Kidney glomerular epithelial cell (primary cell): ENCODE measurements around the gene DALRD3.

Experiments used
- DNase-seq: peaks from one replicate; lab custom pipeline; 2025; lab: John Stamatoyannopoulos, UW

The DALRD3 gene

DNA sequence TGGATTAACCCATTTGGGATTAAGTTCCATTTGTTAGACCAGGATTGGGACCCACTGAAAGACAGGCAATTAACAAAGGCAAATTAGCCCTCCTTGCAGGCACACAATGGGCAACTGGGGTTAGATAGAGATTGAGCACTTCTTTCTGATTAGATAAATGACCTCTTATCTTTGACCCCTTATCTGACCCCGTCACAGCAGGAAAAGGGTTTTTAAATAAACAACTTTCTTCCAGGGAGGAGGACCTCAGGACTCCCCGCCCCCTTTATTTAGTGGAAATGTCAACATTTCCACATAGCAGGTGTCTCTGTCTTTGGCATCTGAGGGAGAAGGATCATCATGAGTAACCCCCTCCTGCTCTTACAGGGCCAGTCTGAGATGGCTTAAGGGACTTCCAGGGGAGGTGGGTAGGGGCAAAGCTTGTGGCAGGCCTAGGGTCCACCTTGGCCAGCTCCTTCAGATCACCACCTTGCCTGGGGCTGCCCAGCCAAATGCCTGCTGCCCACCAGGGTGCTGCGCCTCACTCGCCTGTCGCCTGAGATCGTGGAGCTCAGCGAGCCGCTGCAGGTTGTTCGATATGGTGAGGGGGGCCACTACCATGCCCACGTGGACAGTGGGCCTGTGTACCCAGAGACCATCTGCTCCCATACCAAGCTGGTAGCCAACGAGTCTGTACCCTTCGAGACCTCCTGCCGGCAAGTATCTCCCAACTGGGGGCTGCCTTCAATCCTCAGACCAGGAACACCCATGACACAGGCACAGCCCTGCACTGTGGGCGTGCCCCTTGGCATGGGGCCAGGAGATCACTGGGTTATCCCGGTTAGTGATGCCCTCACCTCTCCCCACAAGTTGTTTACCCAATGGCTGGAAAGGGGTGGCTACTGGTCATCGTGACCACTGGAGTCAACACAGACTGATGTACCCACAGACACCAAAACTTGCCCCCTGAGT lies 13.8 kb downstream of the DALRD3 start:
- DNase-seq = no peak

- no peak for DNase-seq
These were observed 17.2 kb downstream of the DALRD3 start for GRCh38 chr3:49001155-49001554.

- no peak for DNase-seq
These were observed 19.1 kb downstream of the DALRD3 start for GRCh38 chr3:48999085-48999858.

DNA sequence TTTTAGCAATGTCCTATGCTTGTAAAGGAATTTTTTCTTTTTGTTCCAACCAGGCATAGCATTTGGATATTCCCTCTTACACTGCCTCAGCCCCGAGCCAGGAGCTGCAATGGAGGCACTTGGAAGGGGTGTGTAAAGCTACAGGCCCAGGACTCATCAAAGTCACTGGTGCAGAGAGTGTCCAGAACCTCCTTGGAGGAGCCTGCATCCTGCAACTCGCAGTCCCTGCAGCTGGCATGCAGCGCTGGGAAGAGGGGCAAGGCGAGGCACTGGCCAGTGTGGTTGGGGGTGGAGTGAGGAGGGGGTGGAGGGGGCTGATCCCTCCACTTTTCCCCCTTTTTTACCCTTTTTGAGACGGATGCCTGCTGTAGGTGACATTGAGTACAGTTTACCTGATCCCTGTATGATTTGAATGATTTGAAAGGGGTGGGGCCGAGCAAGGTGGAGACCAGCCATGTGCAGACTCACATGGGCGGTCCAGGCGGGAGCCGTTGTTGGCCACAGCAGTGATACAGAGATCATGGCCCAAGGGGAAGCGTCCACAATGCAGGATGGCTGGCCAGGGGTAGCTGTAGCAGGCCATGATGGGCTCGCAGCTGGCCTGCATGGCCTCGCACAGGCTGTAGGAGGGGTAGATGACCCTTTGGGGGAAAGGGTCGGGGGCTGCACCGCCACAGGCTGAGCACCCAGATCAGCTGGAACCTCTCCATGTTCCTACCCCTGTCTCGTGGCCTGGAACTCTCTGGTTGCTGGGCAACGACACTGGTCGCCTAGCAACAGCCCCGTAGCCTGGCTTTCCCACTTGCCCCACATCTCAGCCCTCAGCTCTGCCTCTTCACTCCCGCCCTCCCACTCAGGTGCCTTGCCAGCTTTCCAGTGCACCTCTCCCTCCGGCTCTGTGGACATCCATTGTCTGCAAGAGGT lies 20.4 kb downstream of the DALRD3 start:
- no peak for DNase-seq

- no peak for DNase-seq
These were observed 21.2 kb downstream of the DALRD3 start for GRCh38 chr3:48997102-48997635.

DNA sequence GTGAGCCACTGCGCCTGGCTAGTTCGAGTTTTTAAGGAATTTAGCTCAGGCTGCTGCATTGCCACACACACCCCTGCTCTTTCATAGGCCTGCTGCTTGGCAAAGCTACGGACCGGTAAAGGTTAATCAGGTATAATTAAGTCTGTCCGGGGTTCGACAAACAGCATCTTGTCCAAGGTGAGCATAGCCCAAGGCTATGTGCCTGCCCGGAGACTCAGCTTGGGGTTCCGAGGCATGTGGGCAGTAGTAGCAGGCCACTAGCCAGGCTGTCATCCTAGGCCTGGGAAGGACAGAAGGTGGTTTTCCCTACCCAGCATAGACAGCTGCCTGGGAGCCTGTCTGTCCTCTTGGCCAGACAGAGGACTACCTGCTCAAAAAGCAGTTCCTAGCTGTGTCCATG lies 21.7 kb downstream of the DALRD3 start:
- DNase-seq = no peak

DNA sequence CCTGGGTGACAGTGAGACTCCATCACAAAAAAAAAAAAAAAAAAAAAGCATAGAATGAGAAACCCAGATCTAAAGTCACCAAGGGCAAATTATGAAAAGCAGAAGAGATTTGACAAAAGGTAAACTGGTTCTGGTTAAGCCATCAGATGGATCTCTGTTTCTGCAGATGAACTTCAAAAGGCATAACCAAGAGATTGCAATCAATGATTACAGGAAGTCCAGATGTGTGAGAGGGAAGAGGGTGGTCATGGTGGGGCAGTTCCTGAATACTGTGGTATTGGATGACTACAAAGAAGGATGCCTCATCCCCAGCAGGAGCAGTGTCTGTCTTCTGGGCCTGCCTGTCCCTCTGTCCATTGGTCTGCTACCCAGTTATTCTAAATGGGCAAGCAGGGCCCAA lies 24.5 kb downstream of the DALRD3 start:
- no peak for DNase-seq

DNA sequence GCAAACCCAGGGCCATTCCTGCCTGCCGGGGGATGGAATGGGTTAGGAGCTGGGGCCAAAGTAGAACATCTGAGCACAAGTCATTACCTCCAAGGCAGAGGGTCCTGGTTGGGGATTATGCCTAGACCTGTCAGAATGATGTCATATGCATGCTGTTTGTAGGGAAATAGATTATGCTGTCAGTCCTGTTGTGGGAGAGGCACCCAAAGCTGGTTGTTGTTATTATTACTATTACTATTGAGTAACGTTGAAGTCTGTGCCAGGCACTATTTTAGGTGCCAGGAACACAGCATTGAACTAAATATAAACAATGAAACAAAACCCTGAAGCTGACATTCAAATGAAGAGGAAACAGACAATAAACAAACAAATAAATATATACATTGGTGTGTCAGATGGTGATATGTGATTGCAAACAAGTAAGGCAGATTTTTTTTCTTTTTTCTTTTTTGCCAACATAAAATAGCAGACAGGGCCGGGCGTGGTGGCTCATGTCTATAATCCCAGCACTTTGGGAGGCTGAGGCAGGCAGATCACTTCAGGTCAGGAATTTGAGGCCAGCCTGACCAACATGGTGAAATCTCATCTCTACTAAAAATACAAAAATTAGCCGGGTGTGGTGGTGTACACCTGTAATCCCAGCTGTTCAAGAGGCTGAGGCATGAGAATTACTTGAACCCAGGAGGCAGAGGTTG lies 26.4 kb downstream of the DALRD3 start:
- no peak for DNase-seq

GRCh38 chr3:48990636-48991469 lies 27.5 kb downstream of the DALRD3 start:
- no peak for DNase-seq

- peak; percentile 88 for DNase-seq
These were observed 28.4 kb downstream of the DALRD3 start, which contains the start of gene P4HTM for GRCh38 chr3:48989796-48990635. P4HTM (plus strand) TSS chr3:48990241; CDS start chr3:48990257, 16 bp downstream.

GRCh38 chr3:48989126-48989795 lies 29.1 kb downstream of the DALRD3 start:
- no peak for DNase-seq

- DNase-seq = no peak
These were observed 32.5 kb downstream of the DALRD3 start for GRCh38 chr3:48985831-48986376.

GRCh38 chr3:48984663-48985062 lies 33.7 kb downstream of the DALRD3 start:
- peak; percentile 10 for DNase-seq

DNA sequence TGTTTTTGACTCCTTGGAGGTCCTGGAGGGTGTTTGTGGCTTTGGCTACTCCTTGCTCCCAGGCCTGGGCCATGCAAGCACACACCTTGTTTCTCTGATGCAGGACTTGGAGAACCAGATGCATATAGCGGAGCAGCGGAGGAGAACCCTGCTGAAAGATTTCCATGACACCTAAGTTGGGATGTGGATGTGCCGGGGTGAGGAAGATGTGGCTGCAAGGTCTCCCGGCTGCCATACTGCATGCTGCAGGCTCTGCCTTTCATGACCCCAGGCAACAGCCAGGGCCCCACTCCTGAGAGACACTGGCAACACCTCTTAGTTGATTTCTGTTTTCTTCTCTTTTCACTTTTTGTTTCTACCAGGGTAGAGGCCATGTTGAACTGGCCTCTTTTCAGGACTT lies 35.3 kb downstream of the DALRD3 start:
- DNase-seq = no peak

DNA sequence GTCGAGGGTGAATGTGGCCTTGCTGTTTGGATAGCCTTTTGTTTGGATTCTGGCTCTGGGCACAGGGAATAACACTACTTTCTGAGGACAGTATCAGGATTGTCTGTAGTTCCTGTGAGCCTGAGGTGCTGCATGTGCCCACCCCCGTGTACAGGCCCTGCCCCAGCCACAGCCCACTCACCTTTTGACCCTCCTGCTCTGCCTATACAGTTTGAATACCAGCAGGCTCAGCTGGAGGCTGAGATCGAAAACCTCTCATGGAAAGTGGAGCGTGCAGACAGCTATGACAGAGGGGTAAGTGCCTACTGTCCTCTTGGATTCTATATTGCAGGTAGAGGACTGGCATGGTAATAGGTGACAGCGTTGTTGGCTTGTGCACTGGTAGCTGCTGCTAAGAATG lies 35.7 kb downstream of the DALRD3 start:
- DNase-seq = no peak

DNA sequence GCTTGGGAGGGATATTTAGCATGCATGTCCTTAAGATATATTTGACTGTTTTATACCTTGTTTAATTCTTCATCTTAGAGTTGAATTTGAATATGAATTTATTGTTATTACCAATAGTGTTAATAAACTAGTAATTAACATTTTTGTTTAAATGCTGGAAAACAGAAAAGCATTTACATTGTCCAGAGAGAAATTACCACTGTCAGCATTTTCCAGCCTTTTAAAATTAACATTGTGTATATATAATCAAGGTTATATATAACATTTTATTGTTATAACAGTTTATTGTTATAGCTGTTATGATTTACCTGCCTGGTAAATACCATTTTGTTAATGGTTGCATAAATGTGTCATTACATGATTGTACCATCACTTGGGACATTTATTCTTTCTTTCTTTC lies 36.4 kb downstream of the DALRD3 start:
- DNase-seq = no peak

- no peak for DNase-seq
These were observed 38.1 kb downstream of the DALRD3 start for GRCh38 chr3:48980295-48980694.

GRCh38 chr3:48979451-48979850 lies 38.9 kb downstream of the DALRD3 start:
- no peak for DNase-seq
